ENCODE results near the gene ANTXR1. TPM values are rescaled to one million over a fixed set of nuclear protein-coding genes. Genes with fewer than 3 reads are reported as not detected.

The ANTXR1 gene
- total RNA-seq, 1 experiment from 2014 or later = 181 TPM

GRCh38 chr2:69089266-69089665, 76.3 kb downstream of the ANTXR1 start:
- BruUV-seq (replicated peaks) = no TSS peak
- ChIA-PET POLR2A (ENCODE audit: low non-redundant PET) (no interaction called here), CTCF (no interaction called here)
- intact Hi-C loops (cut with micrococcal nuclease; ENCODE audit: unreplicated experiment) = no loop called here
- Histone ChIP-seq H3K9me3 (ENCODE audit: low read depth, low read length, poor library complexity, severe bottlenecking) (no peaks in the 10 kb centered on the region), H3K4me1 (ENCODE audit: insufficient read depth, low read length, poor library complexity, severe bottlenecking) (peaks cover 42% of the 10 kb centered on the region), H3K4me3 (ENCODE audit: low read depth, low read length, poor library complexity, severe bottlenecking) (no peak overlapping the region), H3K27ac (ENCODE audit: low read depth, low read length, poor library complexity, severe bottlenecking) (no peak overlapping the region), H3K36me3 (ENCODE audit: insufficient read depth, low read length, poor library complexity, severe bottlenecking) (peaks cover 39% of the 10 kb centered on the region), H3K27me3 (replicated peaks; ENCODE audit: insufficient read depth, low read depth, low read length, poor library complexity) (no peaks in the 10 kb centered on the region)
- no peak for TF ChIP-seq EZH2 (IDR thresholded peaks at IDR 0.05; ENCODE audit: borderline replicate concordance, low read depth, low read length, poor library complexity, severe bottlenecking)
- TF ChIP-seq, protein P1, sequence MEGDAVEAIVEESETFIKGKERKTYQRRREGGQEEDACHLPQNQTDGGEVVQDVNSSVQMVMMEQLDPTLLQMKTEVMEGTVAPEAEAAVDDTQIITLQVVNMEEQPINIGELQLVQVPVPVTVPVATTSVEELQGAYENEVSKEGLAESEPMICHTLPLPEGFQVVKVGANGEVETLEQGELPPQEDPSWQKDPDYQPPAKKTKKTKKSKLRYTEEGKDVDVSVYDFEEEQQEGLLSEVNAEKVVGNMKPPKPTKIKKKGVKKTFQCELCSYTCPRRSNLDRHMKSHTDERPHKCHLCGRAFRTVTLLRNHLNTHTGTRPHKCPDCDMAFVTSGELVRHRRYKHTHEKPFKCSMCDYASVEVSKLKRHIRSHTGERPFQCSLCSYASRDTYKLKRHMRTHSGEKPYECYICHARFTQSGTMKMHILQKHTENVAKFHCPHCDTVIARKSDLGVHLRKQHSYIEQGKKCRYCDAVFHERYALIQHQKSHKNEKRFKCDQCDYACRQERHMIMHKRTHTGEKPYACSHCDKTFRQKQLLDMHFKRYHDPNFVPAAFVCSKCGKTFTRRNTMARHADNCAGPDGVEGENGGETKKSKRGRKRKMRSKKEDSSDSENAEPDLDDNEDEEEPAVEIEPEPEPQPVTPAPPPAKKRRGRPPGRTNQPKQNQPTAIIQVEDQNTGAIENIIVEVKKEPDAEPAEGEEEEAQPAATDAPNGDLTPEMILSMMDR (conservative IDR thresholded peaks at IDR 0.05; ENCODE audit: low read depth, low read length) = no peak
- no peak for DNase-seq (ENCODE audit: low spot score)

- H3K4me3 ChIP-seq (ENCODE audit: low read depth, low read length, poor library complexity, severe bottlenecking) = no peak overlapping the region
- H3K4me1 ChIP-seq (ENCODE audit: insufficient read depth, low read length, poor library complexity, severe bottlenecking) = peaks cover 46% of the 10 kb centered on the region
- no peaks in the 10 kb centered on the region for H3K9me3 ChIP-seq (ENCODE audit: low read depth, low read length, poor library complexity, severe bottlenecking)
- no peaks in the 10 kb centered on the region for H3K27me3 ChIP-seq (replicated peaks; ENCODE audit: insufficient read depth, low read depth, low read length, poor library complexity)
- H3K36me3 ChIP-seq (ENCODE audit: insufficient read depth, low read length, poor library complexity, severe bottlenecking) = peaks cover 43% of the 10 kb centered on the region
- ChIA-PET POLR2A (ENCODE audit: low non-redundant PET) (no interaction called here), CTCF (no interaction called here)
- no peak overlapping the region for H3K27ac ChIP-seq (ENCODE audit: low read depth, low read length, poor library complexity, severe bottlenecking)
- BruUV-seq (replicated peaks) = no TSS peak
- intact Hi-C loops (cut with micrococcal nuclease; ENCODE audit: unreplicated experiment) = loop anchor here (10.0 kb wide), 1 partner anchor 625 kb away; the partner anchor contains the start of genes APLF and FBXO48
- DNase-seq (ENCODE audit: low spot score) = no peak
- TF ChIP-seq, protein P1 (conservative IDR thresholded peaks at IDR 0.05; ENCODE audit: low read depth, low read length) = no peak
- no peak for TF ChIP-seq EZH2 (IDR thresholded peaks at IDR 0.05; ENCODE audit: borderline replicate concordance, low read depth, low read length, poor library complexity, severe bottlenecking)
These were observed 77.0 kb downstream of the ANTXR1 start for GRCh38 chr2:69089998-69090397.

- ChIA-PET POLR2A (ENCODE audit: low non-redundant PET) (no interaction called here), CTCF (no interaction called here)
- TF ChIP-seq EZH2 (IDR thresholded peaks at IDR 0.05; ENCODE audit: borderline replicate concordance, low read depth, low read length, poor library complexity, severe bottlenecking) = no peak
- TF ChIP-seq, protein P1 (conservative IDR thresholded peaks at IDR 0.05; ENCODE audit: low read depth, low read length) = no peak
These were observed 77.8 kb downstream of the ANTXR1 start for GRCh38 chr2:69090820-69091219.

More at GRCh38 chr2:69090820-69091219, 77.8 kb downstream of the ANTXR1 start:
- Histone ChIP-seq H3K27me3 (replicated peaks; ENCODE audit: insufficient read depth, low read depth, low read length, poor library complexity) (no peaks in the 10 kb centered on the region), H3K4me3 (ENCODE audit: low read depth, low read length, poor library complexity, severe bottlenecking) (no peak overlapping the region), H3K4me1 (ENCODE audit: insufficient read depth, low read length, poor library complexity, severe bottlenecking) (peaks cover 50% of the 10 kb centered on the region), H3K36me3 (ENCODE audit: insufficient read depth, low read length, poor library complexity, severe bottlenecking) (peaks cover 35% of the 10 kb centered on the region), H3K9me3 (ENCODE audit: low read depth, low read length, poor library complexity, severe bottlenecking) (no peaks in the 10 kb centered on the region), H3K27ac (ENCODE audit: low read depth, low read length, poor library complexity, severe bottlenecking) (no peak overlapping the region)
- intact Hi-C loops (cut with micrococcal nuclease; ENCODE audit: unreplicated experiment) = loop anchor here (10.0 kb wide), 1 partner anchor 626 kb away; the partner anchor contains the start of genes APLF and FBXO48
- BruUV-seq (replicated peaks) = no TSS peak
- no peak for DNase-seq (ENCODE audit: low spot score)

All from A673 (cell line).